Measurements from ENCODE around the gene C3. TPM values are rescaled to one million over a fixed set of nuclear protein-coding genes. Genes with fewer than 3 reads are reported as not detected.

C3 gene
- total RNA-seq, 4 donors from 2014 or later: 262 to 1,114 (median 554) TPM

- no peak for TF ChIP-seq CTCF (IDR thresholded peaks at IDR 0.05; ENCODE audit: low read depth)
These were observed 45.6 kb downstream of the C3 start for GRCh38 chr19:6674868-6675305.

GRCh38 chr19:6672693-6673290 lies 47.7 kb downstream of the C3 start:
- no peak for TF ChIP-seq CTCF (IDR thresholded peaks at IDR 0.05; ENCODE audit: low read depth)

- no peak for TF ChIP-seq CTCF (IDR thresholded peaks at IDR 0.05; ENCODE audit: low read depth)
These were observed 48.5 kb downstream of the C3 start for GRCh38 chr19:6671960-6672359.

GRCh38 chr19:6668691-6669090 lies 51.8 kb downstream of the C3 start:
- no peak for TF ChIP-seq CTCF (IDR thresholded peaks at IDR 0.05; ENCODE audit: low read depth)

GRCh38 chr19:6667114-6667627 lies 53.3 kb downstream of the C3 start:
- no peak for TF ChIP-seq CTCF (IDR thresholded peaks at IDR 0.05; ENCODE audit: low read depth)

- TF ChIP-seq CTCF (IDR thresholded peaks at IDR 0.05; ENCODE audit: low read depth): no peak
These were observed 55.5 kb downstream of the C3 start for GRCh38 chr19:6664916-6665315.

GRCh38 chr19:6663236-6664201 lies 56.9 kb downstream of the C3 start:
- no peak for TF ChIP-seq CTCF (IDR thresholded peaks at IDR 0.05; ENCODE audit: low read depth)

All from subcutaneous adipose tissue (tissue), 4 donors.